Measurements from ENCODE around the gene WDFY4.

WDFY4 gene

GRCh38 chr10:48777110-48777509 lies 92.4 kb downstream of the WDFY4 start:
- DNase-seq: no peak

GRCh38 chr10:48778193-48778857 lies 93.7 kb downstream of the WDFY4 start:
- no peak for DNase-seq

- no peak for DNase-seq
Measured at GRCh38 chr10:48779077-48779476, 94.4 kb downstream of the WDFY4 start.

GRCh38 chr10:48779546-48780152 lies 95.0 kb downstream of the WDFY4 start:
- DNase-seq: no peak

- no peak for DNase-seq
Measured at GRCh38 chr10:48780341-48780740, 95.7 kb downstream of the WDFY4 start.

GRCh38 chr10:48782386-48782785 lies 97.7 kb downstream of the WDFY4 start:
- DNase-seq: no peak

- DNase-seq: no peak
Measured at GRCh38 chr10:48784031-48784430, 99.4 kb downstream of the WDFY4 start.

GRCh38 chr10:48785796-48786195 lies 101.1 kb downstream of the WDFY4 start:
- no peak for DNase-seq

- DNase-seq: no peak
Measured at GRCh38 chr10:48786606-48787282, 102.1 kb downstream of the WDFY4 start.

- no peak for DNase-seq
Measured at GRCh38 chr10:48788554-48788953, 103.9 kb downstream of the WDFY4 start.

- DNase-seq: no peak
Measured at GRCh38 chr10:48789486-48790456, 105.1 kb downstream of the WDFY4 start.

- DNase-seq: no peak
Measured at GRCh38 chr10:48790457-48791044, 105.9 kb downstream of the WDFY4 start.

- peak; percentile 7 for DNase-seq
Measured at GRCh38 chr10:48791267-48791928, 106.7 kb downstream of the WDFY4 start.

GRCh38 chr10:48792121-48792520 lies 107.4 kb downstream of the WDFY4 start:
- DNase-seq: no peak

- no peak for DNase-seq
Measured at GRCh38 chr10:48792687-48793096, 108.0 kb downstream of the WDFY4 start.

- DNase-seq: no peak
Measured at GRCh38 chr10:48794074-48794473, 109.4 kb downstream of the WDFY4 start.

GRCh38 chr10:48796713-48797245 lies 112.1 kb downstream of the WDFY4 start:
- no peak for DNase-seq

GRCh38 chr10:48797830-48798229 lies 113.2 kb downstream of the WDFY4 start:
- no peak for DNase-seq

GRCh38 chr10:48798481-48799254 lies 114.0 kb downstream of the WDFY4 start:
- DNase-seq: no peak

- DNase-seq: no peak
Measured at GRCh38 chr10:48799341-48800006, 114.8 kb downstream of the WDFY4 start.

Data from NCI-H510A (cell line).